WTC11 (cell line): ENCODE results near the gene PRKN. TPM values are rescaled to one million over a fixed set of nuclear protein-coding genes. Genes with fewer than 3 reads are reported as not detected.

Experiments used
- ATAC-seq: fragments of 200-7000 bp; cut with Tn5 transposase; 2 replicates; pipeline ENCODE4 v1.10.0; 2021; ENCODE audit warnings: mild to moderate bottlenecking, moderate library complexity
- CTCF ChIA-PET: fragments of 300-600 bp; sonication (Branson Sonifier 250); formaldehyde crosslinking; loops from one replicate; lab custom pipeline; 2021; ENCODE audit warnings: antibody characterized with exemption; lab: Charles Lee
- POLR2A ChIA-PET: fragments of 350-600 bp; sonication (Branson Sonifier 250); formaldehyde crosslinking; loops from one replicate; lab custom pipeline; 2021; ENCODE audit warnings: antibody characterized with exemption; lab: Charles Lee
- DNase-seq: peaks from one replicate; pipeline ENCODE4 v3.0.0; 2021; ENCODE audit warnings: low spot score
- H3K27ac Mint-ChIP-seq: 2 replicates; pipeline ENCODE4 v1.8.0; 2021; ENCODE audit warnings: mixed read lengths
- H3K27me3 Mint-ChIP-seq: 2 replicates; pipeline ENCODE4 v1.8.0; 2021; ENCODE audit warnings: low read depth, mild to moderate bottlenecking, moderate library complexity, mixed read lengths
- H3K36me3 Mint-ChIP-seq: 2 replicates; pipeline ENCODE4 v1.8.0; 2021; ENCODE audit warnings: mixed read lengths
- H3K4me1 Mint-ChIP-seq: 2 replicates; pipeline ENCODE4 v1.8.0; 2022; ENCODE audit warnings: mixed read lengths
- H3K4me3 Mint-ChIP-seq: 2 replicates; pipeline ENCODE4 v1.8.0; 2021; ENCODE audit warnings: mild to moderate bottlenecking, moderate library complexity, mixed read lengths
- H3K9me3 Mint-ChIP-seq: 2 replicates; pipeline ENCODE4 v1.8.0; 2021; ENCODE audit warnings: mixed read lengths
- ATF1 ChIP-seq: sonication (generic); formaldehyde crosslinking; IDR thresholded peaks from 2 replicates; pipeline ENCODE4 v1.8.1; 2023; ENCODE audit warnings: mild to moderate bottlenecking, moderate library complexity, missing genetic modification reagents
- ATF2 ChIP-seq: sonication (generic); formaldehyde crosslinking; IDR thresholded peaks from 2 replicates; pipeline ENCODE4 v1.8.1; 2022; ENCODE audit warnings: low read depth, missing genetic modification reagents, borderline replicate concordance
- ESRRA ChIP-seq: sonication (generic); formaldehyde crosslinking; IDR thresholded peaks from 2 replicates; pipeline ENCODE4 v1.8.1; 2022; ENCODE audit warnings: mild to moderate bottlenecking, missing genetic modification reagents, borderline replicate concordance
- FOXK1 ChIP-seq: sonication (generic); formaldehyde crosslinking; IDR thresholded peaks from 2 replicates; pipeline ENCODE4 v1.8.0; 2022; ENCODE audit warnings: mild to moderate bottlenecking, moderate library complexity, missing genetic modification reagents
- FOXP1 ChIP-seq: sonication (generic); formaldehyde crosslinking; IDR thresholded peaks from 2 replicates; pipeline ENCODE4 v1.8.0; 2022; ENCODE audit warnings: missing genetic modification reagents, mild to moderate bottlenecking, moderate library complexity, borderline replicate concordance
- GTF2I ChIP-seq: fragments of 250-450 bp; sonication (Bioruptor Pico); conservative IDR thresholded peaks from 2 replicates; pipeline ENCODE4 v1.4.0; 2021; ENCODE audit warnings: mild to moderate bottlenecking
- IRF1 ChIP-seq: sonication (generic); formaldehyde crosslinking; IDR thresholded peaks from 2 replicates; pipeline ENCODE4 v1.8.0; 2023; ENCODE audit warnings: missing genetic modification reagents
- IRF2 ChIP-seq: sonication (generic); formaldehyde crosslinking; IDR thresholded peaks from 2 replicates; pipeline ENCODE4 v1.8.0; 2022; ENCODE audit warnings: low read depth, missing genetic modification reagents, borderline replicate concordance
- KAT7 ChIP-seq: sonication (generic); formaldehyde crosslinking; IDR thresholded peaks from 2 replicates; pipeline ENCODE4 v1.8.1; 2023; ENCODE audit warnings: missing genetic modification reagents, mild to moderate bottlenecking, borderline replicate concordance
- MXD4 ChIP-seq: fragments of 250-450 bp; sonication (Bioruptor Pico); IDR thresholded peaks from 2 replicates; pipeline ENCODE4 v1.8.0; 2021; ENCODE audit warnings: mild to moderate bottlenecking, moderate library complexity, borderline replicate concordance
- NFYB ChIP-seq: sonication (generic); formaldehyde crosslinking; conservative IDR thresholded peaks from 2 replicates; pipeline ENCODE4 v1.8.0; 2022; ENCODE audit warnings: low read depth, missing genetic modification reagents
- NR2C2 ChIP-seq: sonication (generic); formaldehyde crosslinking; IDR thresholded peaks from 2 replicates; pipeline ENCODE4 v1.8.0; 2022; ENCODE audit warnings: mild to moderate bottlenecking, missing genetic modification reagents
- PRRX2 ChIP-seq: fragments of 250-450 bp; sonication (Bioruptor Pico); IDR thresholded peaks from 2 replicates; pipeline ENCODE4 v1.8.0; 2021; ENCODE audit warnings: mild to moderate bottlenecking
- SMAD3 ChIP-seq: sonication (generic); formaldehyde crosslinking; IDR thresholded peaks from 2 replicates; pipeline ENCODE4 v1.8.0; 2022; ENCODE audit warnings: missing genetic modification reagents, mild to moderate bottlenecking, borderline replicate concordance
- SMAD4 ChIP-seq: sonication (generic); formaldehyde crosslinking; IDR thresholded peaks from 2 replicates; pipeline ENCODE4 v1.8.0; 2022; ENCODE audit warnings: mild to moderate bottlenecking, missing genetic modification reagents
- SOX15 ChIP-seq: fragments of 250-450 bp; sonication (Bioruptor Pico); IDR thresholded peaks from 2 replicates; pipeline ENCODE4 v1.9.0; 2021; ENCODE audit warnings: mild to moderate bottlenecking
- SP1 ChIP-seq: sonication (generic); formaldehyde crosslinking; conservative IDR thresholded peaks from 2 replicates; pipeline ENCODE4 v1.8.1; 2022; ENCODE audit warnings: missing genetic modification reagents
- USF1 ChIP-seq: sonication (generic); formaldehyde crosslinking; IDR thresholded peaks from 2 replicates; pipeline ENCODE4 v1.8.0; 2022; ENCODE audit warnings: mild to moderate bottlenecking, missing genetic modification reagents
- ZBTB21 ChIP-seq: sonication (generic); formaldehyde crosslinking; IDR thresholded peaks from 2 replicates; pipeline ENCODE4 v1.8.1; 2023; ENCODE audit warnings: mild to moderate bottlenecking, missing genetic modification reagents, borderline replicate concordance
- ZNF138 ChIP-seq: sonication (generic); formaldehyde crosslinking; conservative IDR thresholded peaks from 2 replicates; pipeline ENCODE4 v1.8.1; 2022; ENCODE audit warnings: mild to moderate bottlenecking, moderate library complexity, missing genetic modification reagents
- ZNF232 ChIP-seq: sonication (generic); formaldehyde crosslinking; IDR thresholded peaks from 2 replicates; pipeline ENCODE4 v1.8.0; 2022; ENCODE audit warnings: mild to moderate bottlenecking, missing genetic modification reagents
- ZNF263 ChIP-seq: sonication (generic); formaldehyde crosslinking; IDR thresholded peaks from 2 replicates; pipeline ENCODE4 v1.8.1; 2022; ENCODE audit warnings: low read depth, mild to moderate bottlenecking, moderate library complexity, missing genetic modification reagents
- ZNF317 ChIP-seq: sonication (generic); formaldehyde crosslinking; IDR thresholded peaks from 2 replicates; pipeline ENCODE4 v1.8.1; 2023; ENCODE audit warnings: low read depth, mild to moderate bottlenecking, moderate library complexity, missing genetic modification reagents, borderline replicate concordance
- ZNF396 ChIP-seq: fragments of 250-450 bp; sonication (Bioruptor Pico); IDR thresholded peaks from 2 replicates; pipeline ENCODE4 v1.8.0; 2021; ENCODE audit warnings: mild to moderate bottlenecking, moderate library complexity, borderline replicate concordance
- ZNF416 ChIP-seq: fragments of 250-450 bp; sonication (Bioruptor Pico); IDR thresholded peaks from 2 replicates; pipeline ENCODE4 v1.9.0; 2021; ENCODE audit warnings: mild to moderate bottlenecking, inconsistent platforms
- ZNF671 ChIP-seq: fragments of 250-450 bp; sonication (Bioruptor Pico); IDR thresholded peaks from 2 replicates; pipeline ENCODE4 v1.8.0; 2021; ENCODE audit warnings: mild to moderate bottlenecking
- total RNA-seq: library from RNA; stranded (reverse); gene quantifications from 3 replicates; pipeline ENCODE4 v1.2.3, GENCODE V29; 2021
- TF ChIP-seq, protein P1 (sequence below): sonication (generic); formaldehyde crosslinking; IDR thresholded peaks from 2 replicates; pipeline ENCODE4 v1.8.0; 2022; ENCODE audit warnings: missing genetic modification reagents
- TF ChIP-seq, protein P2 (sequence below): sonication (generic); formaldehyde crosslinking; IDR thresholded peaks from 2 replicates; pipeline ENCODE4 v1.8.1; 2023; ENCODE audit warnings: mild to moderate bottlenecking, missing genetic modification reagents, moderate library complexity
- TF ChIP-seq, protein P3 (sequence below): sonication (generic); formaldehyde crosslinking; IDR thresholded peaks from 2 replicates; pipeline ENCODE4 v1.8.1; 2023; ENCODE audit warnings: mild to moderate bottlenecking, missing genetic modification reagents, moderate library complexity
- TF ChIP-seq, protein P4 (sequence below): sonication (generic); formaldehyde crosslinking; IDR thresholded peaks from 2 replicates; pipeline ENCODE4 v1.8.1; 2022; ENCODE audit warnings: missing genetic modification reagents, borderline replicate concordance

The PRKN gene
- total RNA-seq, 1 experiment from 2014 or later = 0.59 TPM

DNA sequence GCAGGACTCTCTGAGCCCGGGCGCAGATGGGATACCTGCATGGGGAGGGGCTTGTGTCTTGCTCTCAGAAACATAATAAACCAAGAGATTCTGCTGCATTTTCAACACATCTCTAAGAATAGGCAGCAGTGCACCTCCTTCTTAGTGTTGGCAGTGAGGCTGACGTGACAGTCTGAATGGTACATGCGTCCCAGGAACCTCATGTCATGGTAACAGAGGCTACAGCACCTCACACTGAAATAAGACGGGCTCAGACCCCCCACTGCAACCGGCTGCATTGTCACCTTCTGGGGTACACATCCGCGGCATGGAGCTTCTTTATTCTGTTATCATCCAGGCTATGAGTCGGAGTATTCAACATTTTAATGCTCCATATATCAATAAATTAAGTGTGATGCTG is 1056.4 kb downstream of the PRKN start (continued):
- TF ChIP-seq, protein P1, sequence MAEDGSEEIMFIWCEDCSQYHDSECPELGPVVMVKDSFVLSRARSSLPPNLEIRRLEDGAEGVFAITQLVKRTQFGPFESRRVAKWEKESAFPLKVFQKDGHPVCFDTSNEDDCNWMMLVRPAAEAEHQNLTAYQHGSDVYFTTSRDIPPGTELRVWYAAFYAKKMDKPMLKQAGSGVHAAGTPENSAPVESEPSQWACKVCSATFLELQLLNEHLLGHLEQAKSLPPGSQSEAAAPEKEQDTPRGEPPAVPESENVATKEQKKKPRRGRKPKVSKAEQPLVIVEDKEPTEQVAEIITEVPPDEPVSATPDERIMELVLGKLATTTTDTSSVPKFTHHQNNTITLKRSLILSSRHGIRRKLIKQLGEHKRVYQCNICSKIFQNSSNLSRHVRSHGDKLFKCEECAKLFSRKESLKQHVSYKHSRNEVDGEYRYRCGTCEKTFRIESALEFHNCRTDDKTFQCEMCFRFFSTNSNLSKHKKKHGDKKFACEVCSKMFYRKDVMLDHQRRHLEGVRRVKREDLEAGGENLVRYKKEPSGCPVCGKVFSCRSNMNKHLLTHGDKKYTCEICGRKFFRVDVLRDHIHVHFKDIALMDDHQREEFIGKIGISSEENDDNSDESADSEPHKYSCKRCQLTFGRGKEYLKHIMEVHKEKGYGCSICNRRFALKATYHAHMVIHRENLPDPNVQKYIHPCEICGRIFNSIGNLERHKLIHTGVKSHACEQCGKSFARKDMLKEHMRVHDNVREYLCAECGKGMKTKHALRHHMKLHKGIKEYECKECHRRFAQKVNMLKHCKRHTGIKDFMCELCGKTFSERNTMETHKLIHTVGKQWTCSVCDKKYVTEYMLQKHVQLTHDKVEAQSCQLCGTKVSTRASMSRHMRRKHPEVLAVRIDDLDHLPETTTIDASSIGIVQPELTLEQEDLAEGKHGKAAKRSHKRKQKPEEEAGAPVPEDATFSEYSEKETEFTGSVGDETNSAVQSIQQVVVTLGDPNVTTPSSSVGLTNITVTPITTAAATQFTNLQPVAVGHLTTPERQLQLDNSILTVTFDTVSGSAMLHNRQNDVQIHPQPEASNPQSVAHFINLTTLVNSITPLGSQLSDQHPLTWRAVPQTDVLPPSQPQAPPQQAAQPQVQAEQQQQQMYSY (CRISPR knock-in tag) = no peak
- TF ChIP-seq NR2C2 (CRISPR knock-in tag) (no peak), GTF2I (CRISPR knock-in tag) (no peak), USF1 (CRISPR knock-in tag) (no peak), ZNF138 (CRISPR knock-in tag) (no peak), ZNF396 (CRISPR knock-in tag) (no peak), IRF2 (no peak), ZNF416 (CRISPR knock-in tag) (no peak), ZBTB21 (no peak), NFYB (CRISPR knock-in tag) (no peak), SMAD3 (CRISPR knock-in tag) (no peak), ZNF317 (CRISPR knock-in tag) (no peak), SP1 (no peak), ZNF671 (CRISPR knock-in tag) (no peak)
- TF ChIP-seq, protein P2, sequence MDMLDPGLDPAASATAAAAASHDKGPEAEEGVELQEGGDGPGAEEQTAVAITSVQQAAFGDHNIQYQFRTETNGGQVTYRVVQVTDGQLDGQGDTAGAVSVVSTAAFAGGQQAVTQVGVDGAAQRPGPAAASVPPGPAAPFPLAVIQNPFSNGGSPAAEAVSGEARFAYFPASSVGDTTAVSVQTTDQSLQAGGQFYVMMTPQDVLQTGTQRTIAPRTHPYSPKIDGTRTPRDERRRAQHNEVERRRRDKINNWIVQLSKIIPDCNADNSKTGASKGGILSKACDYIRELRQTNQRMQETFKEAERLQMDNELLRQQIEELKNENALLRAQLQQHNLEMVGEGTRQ (CRISPR knock-in tag) = no peak

- H3K4me3 Mint-ChIP-seq = no peak overlapping the region
- no peaks in the 10 kb centered on the region for H3K4me1 Mint-ChIP-seq
- POLR2A ChIA-PET = no interaction called here
- CTCF ChIA-PET = interaction anchor here (0.6 kb wide), 1 partner anchor 26 kb away, joined by 3 read pairs; no protein-coding TSS in a partner anchor
- DNase-seq = no peak
- no peaks in the 10 kb centered on the region for H3K27me3 Mint-ChIP-seq
- no peak overlapping the region for H3K27ac Mint-ChIP-seq
- ATAC-seq = no peak
- TF ChIP-seq FOXP1 (no peak), IRF1 (CRISPR knock-in tag) (no peak), PRRX2 (CRISPR knock-in tag) (no peak), SMAD4 (CRISPR knock-in tag) (no peak), ZNF263 (no peak), KAT7 (CRISPR knock-in tag) (no peak), ATF2 (CRISPR knock-in tag) (no peak), ESRRA (no peak), MXD4 (CRISPR knock-in tag) (no peak), ZNF232 (no peak), SOX15 (no peak), FOXK1 (no peak), ATF1 (CRISPR knock-in tag) (no peak)
- TF ChIP-seq, protein P3, sequence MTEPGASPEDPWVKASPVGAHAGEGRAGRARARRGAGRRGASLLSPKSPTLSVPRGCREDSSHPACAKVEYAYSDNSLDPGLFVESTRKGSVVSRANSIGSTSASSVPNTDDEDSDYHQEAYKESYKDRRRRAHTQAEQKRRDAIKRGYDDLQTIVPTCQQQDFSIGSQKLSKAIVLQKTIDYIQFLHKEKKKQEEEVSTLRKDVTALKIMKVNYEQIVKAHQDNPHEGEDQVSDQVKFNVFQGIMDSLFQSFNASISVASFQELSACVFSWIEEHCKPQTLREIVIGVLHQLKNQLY (CRISPR knock-in tag) = no peak
- TF ChIP-seq, protein P4, sequence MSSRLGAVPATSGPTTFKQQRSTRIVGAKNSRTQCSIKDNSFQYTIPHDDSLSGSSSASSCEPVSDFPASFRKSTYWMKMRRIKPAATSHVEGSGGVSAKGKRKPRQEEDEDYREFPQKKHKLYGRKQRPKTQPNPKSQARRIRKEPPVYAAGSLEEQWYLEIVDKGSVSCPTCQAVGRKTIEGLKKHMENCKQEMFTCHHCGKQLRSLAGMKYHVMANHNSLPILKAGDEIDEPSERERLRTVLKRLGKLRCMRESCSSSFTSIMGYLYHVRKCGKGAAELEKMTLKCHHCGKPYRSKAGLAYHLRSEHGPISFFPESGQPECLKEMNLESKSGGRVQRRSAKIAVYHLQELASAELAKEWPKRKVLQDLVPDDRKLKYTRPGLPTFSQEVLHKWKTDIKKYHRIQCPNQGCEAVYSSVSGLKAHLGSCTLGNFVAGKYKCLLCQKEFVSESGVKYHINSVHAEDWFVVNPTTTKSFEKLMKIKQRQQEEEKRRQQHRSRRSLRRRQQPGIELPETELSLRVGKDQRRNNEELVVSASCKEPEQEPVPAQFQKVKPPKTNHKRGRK (CRISPR knock-in tag) = no peak
- TF ChIP-seq, all 79 proteins: peak for 0
- Mint-ChIP-seq H3K36me3 (no peaks in the 10 kb centered on the region; the same call in 1 of the 2 replicates), H3K9me3 (peaks cover 22% of the 10 kb centered on the region)
These were observed 1058.9 kb downstream of the PRKN start for GRCh38 chr6:161668665-161669064.
